Posterior cingulate gyrus (tissue), 11 donors: ENCODE results near the gene PLD1.
"Not testable (repeated sequence)": the region's sequence is repeated elsewhere in the genome, so short reads cannot be mapped to it uniquely, and the experiment has no call there.

ENCODE experiments used
- DNase-seq, 10 donors: peaks; one replicate each; pipeline versions ENCODE4 v3.0.0 to v3.0.0-alpha.2; 2020 to 2021; ENCODE audit warnings: mixed read lengths in 3 of 10
- intact Hi-C: fragments of 100-400 bp; cut with DNase I; formaldehyde crosslinking; loops from one replicate; pipeline ENCODE4 v1.15.1; 2023

PLD1 gene

GRCh38 chr3:171718493-171719185 lies 91.6 kb downstream of the PLD1 start:
- no peak for DNase-seq
- intact Hi-C loops = no loop called here

DNA sequence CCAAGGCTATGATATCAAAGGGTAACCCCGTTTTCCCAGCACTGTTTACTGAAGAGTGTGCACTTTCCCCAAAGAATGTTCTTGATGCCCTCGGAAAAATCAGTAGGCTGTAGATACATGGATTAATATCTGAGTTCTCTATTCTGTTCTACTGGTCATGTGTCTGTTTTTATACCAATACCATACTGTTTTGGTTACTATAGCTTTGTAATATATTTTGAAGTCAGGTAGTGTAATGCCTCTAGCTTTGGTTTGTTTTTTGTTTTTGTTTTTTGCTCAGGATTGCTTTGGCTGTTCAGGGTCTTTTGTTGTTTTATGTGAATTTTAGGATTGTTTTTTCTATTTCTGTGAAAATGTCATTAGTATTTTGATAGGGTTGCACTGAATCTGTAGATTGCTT lies 95.1 kb downstream of the PLD1 start:
- intact Hi-C loops = no loop called here
- no peak for DNase-seq

DNA sequence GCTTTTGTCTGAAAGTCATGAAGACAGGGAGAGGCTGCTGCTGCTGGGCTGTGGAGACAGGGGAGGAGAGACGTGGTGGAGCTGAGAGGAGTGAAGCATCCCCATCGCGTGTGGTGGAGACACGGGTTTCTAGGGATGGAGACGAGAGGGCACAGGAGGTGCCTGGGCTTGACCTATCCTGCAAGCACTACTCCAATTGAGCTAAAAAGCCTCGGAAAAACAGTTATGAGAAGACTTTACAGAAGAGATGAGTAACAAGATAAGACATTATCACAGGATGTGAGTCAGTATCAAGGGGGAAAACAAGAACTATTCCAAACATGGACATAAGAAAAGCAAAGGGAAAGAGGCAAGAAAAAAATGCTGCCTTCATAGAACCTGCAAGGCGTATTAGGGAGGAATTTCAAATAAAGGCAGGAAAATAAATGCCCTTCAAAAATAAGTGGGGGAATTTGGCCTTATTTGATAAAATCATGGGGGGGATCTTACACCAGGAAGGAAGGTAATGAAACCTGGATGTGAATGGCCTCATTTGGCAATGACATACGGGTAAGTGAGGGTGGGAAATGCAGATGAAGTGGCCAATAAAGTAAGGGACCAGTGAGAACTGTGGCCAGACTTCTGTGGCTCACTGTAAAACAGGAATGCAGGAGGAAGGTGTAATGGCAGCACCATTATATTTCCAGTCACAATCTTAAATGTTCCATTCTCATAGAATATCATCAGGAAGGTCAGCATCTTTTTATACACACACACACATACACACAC lies 97.9 kb downstream of the PLD1 start:
- DNase-seq = no peak
- intact Hi-C loops = no loop called here

DNA sequence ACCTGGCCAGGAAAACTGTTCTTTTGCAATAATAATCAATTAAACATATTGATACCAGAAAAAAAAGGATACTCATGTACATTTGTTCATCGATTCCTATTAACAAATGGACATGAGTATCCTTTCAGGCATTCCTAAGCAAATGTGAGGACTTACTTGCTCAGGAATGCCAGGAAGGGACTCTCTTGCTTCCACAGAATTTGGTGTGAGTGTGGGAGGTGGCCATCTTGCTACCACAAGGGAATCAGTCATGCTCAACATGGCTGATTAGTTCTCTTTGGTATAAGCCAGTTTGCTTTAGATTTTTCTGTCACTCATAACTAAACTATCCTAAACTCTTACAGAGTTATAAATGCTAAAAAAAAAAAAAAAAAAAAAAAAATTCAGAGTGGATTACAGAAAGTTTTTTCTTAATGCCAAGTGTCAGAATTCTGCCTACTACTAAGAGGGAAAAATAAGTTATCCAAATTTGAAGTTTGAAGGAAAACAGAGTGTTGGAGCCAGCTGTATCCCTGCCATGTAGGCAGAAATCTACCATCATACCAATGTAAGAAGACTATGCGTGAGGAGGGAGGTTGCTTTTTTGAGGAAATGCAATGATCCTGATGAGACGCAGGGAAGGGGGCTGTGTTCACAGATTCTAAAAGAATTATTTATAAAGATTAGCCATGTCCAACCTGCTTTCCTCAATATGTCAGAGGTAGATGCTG lies 98.7 kb downstream of the PLD1 start:
- no peak for DNase-seq
- intact Hi-C loops = no loop called here

DNA sequence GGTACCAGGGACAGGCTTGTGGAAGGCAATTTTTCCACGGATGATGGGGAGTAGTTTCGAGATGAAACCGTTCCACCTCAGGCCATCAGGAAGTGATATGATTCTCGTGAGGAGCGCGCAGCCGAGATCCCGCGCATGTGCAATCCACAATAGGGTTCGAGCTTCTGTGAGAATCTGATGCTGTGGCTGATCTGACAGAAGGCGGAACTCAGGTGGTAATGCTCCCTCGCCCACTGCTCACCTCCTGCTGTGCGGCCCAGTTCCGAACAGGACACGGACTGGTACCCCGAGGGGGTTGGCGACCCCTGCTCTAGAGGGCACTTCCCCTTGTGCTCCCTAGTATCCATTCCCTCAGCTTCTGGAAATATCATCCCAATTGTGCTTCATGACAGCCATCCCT lies 99.9 kb downstream of the PLD1 start:
- DNase-seq = no peak
- intact Hi-C loops = no loop called here

GRCh38 chr3:171704814-171705213 lies 105.5 kb downstream of the PLD1 start:
- no peak for DNase-seq
- intact Hi-C loops = loop anchor here (5.0 kb wide), 1 partner anchor 127 kb away; no protein-coding TSS in a partner anchor

DNA sequence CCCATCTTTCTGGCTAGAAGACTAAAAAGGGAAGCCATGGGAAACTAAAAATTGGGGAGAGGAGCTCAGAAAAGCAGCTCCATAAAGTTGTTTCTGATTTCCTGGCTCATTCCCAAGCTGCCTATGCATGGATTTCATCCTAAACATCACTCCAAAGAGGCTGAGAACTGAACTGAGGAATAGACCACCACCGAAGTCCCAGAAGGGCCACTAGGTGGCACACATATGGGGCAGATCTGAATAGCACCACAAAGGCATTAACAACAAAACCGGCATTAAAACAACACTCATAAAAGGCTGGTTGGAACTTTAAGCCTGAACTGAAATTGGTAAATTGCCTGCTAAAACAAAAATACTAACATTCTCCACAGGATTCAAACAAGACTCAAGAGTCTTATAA lies 106.3 kb downstream of the PLD1 start:
- intact Hi-C loops = loop anchor here (5.0 kb wide), 1 partner anchor 128 kb away; no protein-coding TSS in a partner anchor
- DNase-seq = peak in 3 of 10 donors; percentile 21 to 63 (median 46)

- intact Hi-C loops = loop anchor here (5.0 kb wide), 1 partner anchor 129 kb away; no protein-coding TSS in a partner anchor
- no peak for DNase-seq
Observed at GRCh38 chr3:171703144-171703543, 107.1 kb downstream of the PLD1 start.

- intact Hi-C loops = loop anchor here (5.0 kb wide), 1 partner anchor 132 kb away; no protein-coding TSS in a partner anchor
- DNase-seq = no peak
Observed at GRCh38 chr3:171700653-171701052, 109.6 kb downstream of the PLD1 start.

DNA sequence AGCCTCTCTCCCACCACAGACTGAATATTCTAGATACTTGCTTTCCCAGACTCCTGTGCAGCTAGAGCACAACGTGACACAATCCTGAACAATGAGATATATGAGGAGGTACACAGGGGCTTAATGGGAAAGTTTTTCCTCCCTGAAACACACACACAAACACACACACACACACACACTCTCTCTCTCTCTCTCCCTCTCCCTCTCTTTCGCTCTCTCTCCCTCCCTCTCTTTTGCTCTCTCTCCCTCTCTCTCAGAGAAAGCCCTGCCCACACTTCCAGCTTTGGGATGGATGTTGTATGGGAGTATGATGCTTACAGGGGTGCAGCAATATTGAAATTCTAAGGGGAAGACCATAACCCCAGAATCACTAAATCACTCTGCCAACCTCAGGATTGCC lies 110.1 kb downstream of the PLD1 start:
- no peak for DNase-seq
- intact Hi-C loops = loop anchor here (5.0 kb wide), 1 partner anchor 132 kb away; no protein-coding TSS in a partner anchor

DNA sequence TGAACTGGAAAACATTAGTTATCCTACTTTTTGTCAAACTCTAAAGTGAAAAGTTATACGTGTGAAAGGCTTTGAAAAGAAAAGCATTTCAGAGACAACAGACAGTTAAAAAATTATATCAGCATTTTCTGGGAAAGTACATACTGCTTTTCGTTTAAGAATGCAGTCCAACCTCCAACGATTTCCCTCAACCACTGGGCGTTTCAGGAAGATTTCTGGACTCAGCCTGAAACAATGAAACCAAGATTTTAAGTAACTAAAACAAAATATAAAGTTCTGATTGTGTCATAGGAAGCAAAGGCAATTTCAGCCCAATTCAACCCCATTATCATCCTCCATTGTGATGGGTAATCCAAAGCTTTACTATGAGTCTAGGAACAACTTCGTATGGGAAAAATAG lies 110.7 kb downstream of the PLD1 start:
- intact Hi-C loops = no loop called here
- DNase-seq = no peak

- DNase-seq = no peak
Observed at GRCh38 chr3:171696805-171697204, 113.5 kb downstream of the PLD1 start.

DNA sequence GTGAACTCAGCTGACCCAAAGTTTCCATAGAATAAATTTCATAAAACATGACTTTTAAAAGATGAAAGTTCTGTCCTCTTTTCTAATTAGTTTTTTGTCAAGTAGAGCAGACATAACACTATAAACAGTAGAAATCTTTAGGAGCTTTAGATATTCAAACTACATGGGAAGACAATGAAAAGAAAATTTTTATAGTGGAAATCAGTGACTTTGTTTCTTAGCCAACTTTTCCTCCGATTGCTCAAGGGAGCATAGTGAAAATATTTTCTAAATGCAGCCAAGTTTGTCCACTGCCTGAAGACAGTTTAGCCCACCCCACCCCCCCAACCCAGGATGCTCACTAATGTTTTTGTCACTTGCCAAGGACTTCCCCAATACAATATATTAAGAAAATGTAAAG lies 114.9 kb downstream of the PLD1 start:
- DNase-seq = no peak
- intact Hi-C loops = no loop called here

More at GRCh38 chr3:171696805-171697204, 113.5 kb downstream of the PLD1 start:
- intact Hi-C loops = no loop called here

- intact Hi-C loops = no loop called here
Observed at GRCh38 chr3:171694888-171695287, 115.4 kb downstream of the PLD1 start.

DNA sequence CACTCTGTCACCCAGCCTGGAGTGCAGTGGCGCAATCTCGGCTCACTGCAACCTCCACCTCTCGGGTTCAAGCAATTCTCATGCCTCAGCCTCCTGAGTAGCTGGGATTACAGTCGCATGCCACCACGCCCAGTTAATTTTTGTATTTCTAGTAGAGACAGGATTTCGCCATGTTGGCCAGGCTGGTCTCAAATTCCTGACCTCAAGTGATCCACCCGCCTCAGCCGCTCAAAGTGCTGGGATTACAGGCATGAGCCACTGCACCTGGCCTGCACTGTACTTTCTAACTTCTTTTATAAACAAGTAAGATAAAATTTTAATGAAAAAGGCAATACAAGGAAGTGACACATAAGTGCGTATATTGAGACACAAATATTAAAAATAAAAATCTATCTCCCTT lies 117.7 kb downstream of the PLD1 start:
- intact Hi-C loops = not testable (repeated sequence)
- peak in 1 of 10 donors; percentile 57 for DNase-seq

More at GRCh38 chr3:171694888-171695287, 115.4 kb downstream of the PLD1 start:
- no peak for DNase-seq

- intact Hi-C loops = no loop called here
- DNase-seq = no peak
Observed at GRCh38 chr3:171691485-171691884, 118.8 kb downstream of the PLD1 start.

DNA sequence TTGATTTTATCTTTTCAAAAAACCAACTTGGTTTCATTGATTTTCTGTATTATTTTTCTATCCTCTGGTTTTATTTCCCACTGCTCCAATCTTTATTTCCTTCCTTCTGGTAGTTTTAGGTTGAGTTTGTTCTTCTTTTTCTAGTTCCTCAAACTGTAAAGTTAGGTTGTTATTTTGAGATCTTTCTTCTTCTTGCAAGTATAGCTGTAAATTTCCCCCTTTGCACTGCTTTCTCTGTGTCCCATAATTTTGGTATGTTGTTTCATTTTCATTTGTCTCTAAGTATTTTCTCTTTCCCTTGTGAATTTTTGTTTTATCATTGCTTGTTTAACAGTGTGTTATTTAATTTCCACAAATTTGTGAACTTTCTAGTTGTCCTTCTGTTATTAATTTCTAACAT lies 120.0 kb downstream of the PLD1 start:
- intact Hi-C loops = no loop called here
- DNase-seq = no peak

- no peak for DNase-seq
- intact Hi-C loops = no loop called here
Observed at GRCh38 chr3:171688593-171688992, 121.7 kb downstream of the PLD1 start.

DNA sequence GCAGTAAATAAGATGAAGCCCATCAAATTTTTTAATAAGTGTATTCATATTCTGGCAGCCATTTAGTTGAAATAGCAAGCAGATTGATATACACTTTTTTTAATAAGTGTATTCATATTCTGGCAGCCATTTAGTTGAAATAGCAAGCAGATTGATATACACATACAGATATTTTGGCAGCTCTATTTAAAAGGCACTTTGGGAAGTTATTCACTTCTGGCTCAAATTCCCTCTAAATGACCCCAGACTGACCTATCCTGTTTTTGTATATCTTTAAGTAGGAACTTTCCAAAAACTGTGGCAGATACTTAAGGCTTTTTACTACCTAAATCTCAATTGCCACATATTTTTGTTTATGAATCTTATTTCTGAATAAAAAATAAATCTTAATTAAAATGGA lies 122.3 kb downstream of the PLD1 start:
- DNase-seq = no peak
- intact Hi-C loops = no loop called here

GRCh38 chr3:171687581-171687980 lies 122.7 kb downstream of the PLD1 start:
- no peak for DNase-seq
- intact Hi-C loops = no loop called here

GRCh38 chr3:171687064-171687463 lies 123.2 kb downstream of the PLD1 start:
- intact Hi-C loops = no loop called here

More at GRCh38 chr3:171687064-171687463, 123.2 kb downstream of the PLD1 start:
- no peak for DNase-seq
